Stimulated activated CD4-positive, alpha-beta T cell treated with anti-CD3 and anti-CD28 coated beads, Interleukin-4, amount 100 ng/mL, for 24 hours (primary cell): ENCODE data around the gene ZP4.

ENCODE experiments used
- DNase-seq: peaks from one replicate; pipeline ENCODE4 v3.0.0-alpha.2; 2020

ZP4 gene, protein sequence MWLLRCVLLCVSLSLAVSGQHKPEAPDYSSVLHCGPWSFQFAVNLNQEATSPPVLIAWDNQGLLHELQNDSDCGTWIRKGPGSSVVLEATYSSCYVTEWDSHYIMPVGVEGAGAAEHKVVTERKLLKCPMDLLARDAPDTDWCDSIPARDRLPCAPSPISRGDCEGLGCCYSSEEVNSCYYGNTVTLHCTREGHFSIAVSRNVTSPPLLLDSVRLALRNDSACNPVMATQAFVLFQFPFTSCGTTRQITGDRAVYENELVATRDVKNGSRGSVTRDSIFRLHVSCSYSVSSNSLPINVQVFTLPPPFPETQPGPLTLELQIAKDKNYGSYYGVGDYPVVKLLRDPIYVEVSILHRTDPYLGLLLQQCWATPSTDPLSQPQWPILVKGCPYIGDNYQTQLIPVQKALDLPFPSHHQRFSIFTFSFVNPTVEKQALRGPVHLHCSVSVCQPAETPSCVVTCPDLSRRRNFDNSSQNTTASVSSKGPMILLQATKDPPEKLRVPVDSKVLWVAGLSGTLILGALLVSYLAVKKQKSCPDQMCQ

DNA sequence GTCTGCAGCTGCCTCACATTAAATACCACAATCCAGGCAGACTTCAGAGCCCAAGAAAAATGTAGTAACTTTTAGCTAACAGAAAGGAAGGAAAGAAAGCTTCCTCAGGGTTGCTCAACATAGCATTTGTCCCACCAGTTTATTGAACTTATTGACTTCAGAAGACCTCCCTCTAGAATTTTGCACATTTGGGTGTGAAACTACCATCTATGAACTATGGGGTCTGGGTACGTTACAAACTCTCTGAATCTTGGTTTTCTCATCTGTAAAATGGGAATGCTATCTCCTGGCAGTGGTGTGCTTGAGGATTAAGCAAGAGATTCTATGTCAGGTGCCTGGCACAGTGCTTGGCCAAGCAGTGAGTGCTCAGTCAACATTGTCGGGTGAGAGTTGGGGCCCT is at the start of gene ZP4:
TSS of gene ZP4 (minus strand) at position 101 of the 400 bp plus-strand sequence. CDS start 287 bp downstream, outside the sequence.
- DNase-seq, result no peak

DNA sequence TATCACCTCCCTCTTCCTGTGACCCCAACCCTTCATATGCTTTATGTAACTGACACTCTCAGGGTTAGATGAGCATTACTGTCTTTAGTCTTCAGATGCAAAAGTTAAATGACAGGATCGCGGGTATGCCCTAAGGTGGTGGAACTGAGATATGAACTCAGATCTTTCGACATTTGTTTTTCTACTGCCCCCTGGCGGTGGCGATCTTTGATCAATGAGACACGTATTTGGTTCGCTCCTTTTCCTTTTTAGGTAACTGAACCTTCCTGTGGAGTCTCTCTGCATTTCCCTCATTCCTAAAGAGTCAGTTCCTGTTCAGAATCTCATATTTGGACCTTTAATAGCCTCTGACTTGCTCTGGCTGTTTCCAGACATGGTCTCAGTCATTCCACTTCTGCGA is 47.8 kb upstream of the ZP4 start:
- no peak for DNase-seq

DNA sequence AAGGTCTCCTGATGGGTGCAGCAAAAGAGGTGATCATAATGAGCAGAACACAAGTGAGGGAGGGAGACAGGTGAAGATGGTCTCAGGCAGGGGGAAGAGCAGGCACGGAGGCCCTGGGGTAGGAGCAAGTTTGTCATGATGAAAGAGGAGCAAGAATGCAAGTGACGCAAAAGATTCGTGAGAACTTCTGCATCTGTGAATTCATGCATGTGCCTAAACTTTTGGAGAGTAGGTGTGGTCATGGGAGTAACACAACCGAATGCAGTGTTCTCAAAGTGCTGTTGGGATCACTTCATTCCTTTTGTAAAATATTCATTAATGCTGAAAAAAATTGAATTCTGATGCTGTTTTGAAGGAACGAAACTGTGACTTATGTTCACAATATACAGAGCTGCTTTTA is 47.3 kb upstream of the ZP4 start:
- DNase-seq, result no peak

DNA sequence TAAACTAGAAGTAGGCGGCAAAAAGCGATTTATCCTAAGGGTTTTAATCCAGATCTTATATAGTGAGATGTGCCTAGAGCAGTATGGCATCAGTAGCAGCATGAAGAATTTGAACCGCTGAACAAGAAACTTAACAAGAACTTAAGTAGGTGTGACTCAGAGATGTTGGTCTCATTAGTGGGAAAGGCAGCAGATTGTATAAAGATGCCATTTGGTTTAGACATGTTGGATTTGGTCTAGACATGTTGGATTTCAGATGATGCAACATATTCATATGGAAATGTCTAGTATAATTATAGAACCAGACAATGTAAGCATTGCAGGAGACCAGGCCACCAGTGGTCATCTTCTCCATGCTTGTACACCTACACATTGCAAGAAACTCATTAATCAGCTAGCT is 42.1 kb upstream of the ZP4 start:
- DNase-seq, result no peak

DNA sequence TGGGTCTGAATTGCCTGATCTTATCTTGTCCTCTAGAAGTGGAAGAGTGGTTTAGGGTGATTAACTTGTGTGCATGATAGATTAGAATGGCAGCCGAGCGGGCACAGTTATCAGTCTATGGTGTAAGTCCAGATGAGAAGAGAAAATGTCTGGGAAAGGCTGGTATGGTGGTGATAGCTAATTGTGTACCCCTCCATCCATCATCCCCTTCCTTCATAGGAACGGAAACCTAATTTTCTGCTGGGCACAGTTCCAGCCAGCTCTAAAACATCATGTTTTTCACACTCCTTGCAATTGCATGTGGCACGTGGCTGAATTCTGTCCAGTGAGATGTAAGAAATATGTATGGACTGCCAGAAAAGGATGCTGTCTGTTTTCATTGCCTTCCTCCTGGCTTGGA is 40.9 kb upstream of the ZP4 start:
- DNase-seq, result no peak

DNA sequence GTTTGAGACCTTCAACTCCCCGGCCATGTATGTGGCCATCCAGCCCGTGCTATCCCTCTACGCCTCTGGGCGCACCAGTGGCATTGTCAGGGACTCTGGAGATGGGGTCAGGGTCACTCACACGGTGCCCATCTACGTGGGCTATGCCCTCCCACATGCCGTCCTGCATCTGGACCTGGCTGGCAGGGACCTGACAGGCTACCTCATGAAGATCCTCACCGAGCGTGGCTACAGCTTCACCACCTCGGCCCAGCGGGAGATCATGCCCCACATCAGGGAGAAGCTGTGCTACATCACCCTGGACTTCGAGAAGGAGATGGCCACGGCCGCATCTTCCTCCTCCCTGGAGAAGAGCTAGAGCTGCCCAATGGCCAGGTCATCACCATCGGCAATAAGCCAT is 36.5 kb upstream of the ZP4 start:
- no peak for DNase-seq

DNA sequence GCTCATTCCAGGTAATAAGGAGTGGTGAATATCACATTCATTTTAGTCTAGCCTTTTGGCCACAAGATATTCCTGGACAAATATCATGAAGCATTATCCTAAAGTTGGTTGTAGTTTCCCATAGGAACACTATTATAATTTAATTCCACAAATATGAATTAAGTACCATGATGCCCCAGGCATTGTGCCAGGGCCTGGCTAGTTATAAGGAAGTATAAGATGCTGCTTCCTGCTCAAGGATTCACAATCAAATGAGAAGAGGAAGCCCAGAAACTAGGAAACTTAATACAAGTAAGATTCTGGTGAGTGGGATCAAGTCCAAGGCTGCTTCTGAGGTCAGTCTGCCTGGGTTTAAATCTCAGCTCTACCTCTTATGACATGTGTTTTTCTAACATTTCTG is 30.6 kb upstream of the ZP4 start:
- no peak for DNase-seq

DNA sequence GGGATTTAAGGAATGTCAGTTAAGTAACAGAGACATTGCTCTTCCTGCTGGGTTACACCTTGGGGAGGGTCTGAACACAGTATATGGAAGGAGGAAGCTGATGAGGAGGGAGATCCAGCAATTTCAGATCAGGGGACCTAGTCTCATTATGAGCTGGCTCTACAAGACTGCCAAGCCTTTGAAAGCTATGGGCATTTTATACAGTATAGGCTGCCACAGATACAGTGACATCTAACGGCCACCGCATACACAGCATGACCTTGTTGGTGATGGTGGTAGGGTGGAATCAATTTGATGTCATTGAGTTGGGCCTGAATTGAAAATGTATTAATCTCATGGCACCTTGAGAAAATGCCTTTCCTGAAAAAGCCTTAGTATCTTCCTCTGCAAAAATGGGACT is 22.6 kb upstream of the ZP4 start:
- no peak for DNase-seq

DNA sequence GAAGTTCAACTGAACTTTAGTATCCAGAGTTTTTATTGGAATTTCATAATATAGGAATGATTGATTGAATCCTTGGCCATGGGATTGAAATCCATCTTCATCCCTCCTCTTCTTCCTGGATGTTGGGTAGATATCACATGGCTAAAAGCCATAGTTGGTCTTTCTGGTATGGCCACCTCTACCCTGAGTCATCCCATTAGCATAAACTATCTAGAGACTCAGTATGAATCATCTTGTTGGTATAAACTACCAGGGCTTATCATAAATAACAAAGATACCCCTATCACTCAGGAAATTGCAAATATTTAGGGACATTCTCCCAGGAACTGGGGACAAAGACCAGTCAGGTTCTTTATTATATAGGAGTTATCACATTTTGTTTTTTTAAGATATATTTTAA is 21.2 kb upstream of the ZP4 start:
- no peak for DNase-seq

DNA sequence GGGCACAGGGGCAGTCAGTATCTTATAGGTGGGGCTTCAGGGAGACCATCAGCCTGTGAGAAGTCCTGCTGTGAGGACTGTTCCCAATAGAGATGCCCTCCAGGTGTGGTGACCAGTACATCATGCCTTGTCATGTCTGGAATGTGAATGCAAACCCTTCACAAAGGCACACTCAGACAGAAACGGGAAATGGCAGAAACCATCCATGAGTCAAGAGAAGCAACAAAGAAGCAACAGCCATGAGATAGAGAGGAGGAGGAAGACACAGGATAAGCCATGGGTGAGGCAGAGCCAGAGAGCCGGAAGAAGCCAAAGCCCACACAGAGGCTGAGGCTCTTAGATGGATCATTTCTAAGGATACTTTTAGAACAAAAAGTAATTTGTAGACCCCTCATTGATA is 20.1 kb upstream of the ZP4 start:
- DNase-seq, result no peak

DNA sequence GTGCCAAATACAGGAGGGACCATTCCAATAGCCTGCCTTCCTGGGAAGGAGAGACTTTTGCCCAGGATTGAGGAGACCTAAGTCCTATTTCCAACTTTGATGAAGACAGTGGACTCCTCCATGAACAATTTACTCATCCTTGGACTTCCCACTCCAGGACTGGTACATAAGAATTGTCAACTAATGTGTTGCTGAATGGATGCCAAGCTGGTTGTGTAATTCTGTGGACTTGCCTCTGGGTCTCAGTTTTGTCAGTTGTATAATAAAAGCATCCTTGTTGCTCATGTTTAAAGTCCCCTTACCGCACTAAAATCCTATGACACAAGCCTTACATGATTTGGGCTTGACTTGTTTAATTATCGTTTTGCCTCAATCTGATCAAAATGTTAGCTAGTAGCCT is 13.2 kb upstream of the ZP4 start:
- DNase-seq, result no peak

DNA sequence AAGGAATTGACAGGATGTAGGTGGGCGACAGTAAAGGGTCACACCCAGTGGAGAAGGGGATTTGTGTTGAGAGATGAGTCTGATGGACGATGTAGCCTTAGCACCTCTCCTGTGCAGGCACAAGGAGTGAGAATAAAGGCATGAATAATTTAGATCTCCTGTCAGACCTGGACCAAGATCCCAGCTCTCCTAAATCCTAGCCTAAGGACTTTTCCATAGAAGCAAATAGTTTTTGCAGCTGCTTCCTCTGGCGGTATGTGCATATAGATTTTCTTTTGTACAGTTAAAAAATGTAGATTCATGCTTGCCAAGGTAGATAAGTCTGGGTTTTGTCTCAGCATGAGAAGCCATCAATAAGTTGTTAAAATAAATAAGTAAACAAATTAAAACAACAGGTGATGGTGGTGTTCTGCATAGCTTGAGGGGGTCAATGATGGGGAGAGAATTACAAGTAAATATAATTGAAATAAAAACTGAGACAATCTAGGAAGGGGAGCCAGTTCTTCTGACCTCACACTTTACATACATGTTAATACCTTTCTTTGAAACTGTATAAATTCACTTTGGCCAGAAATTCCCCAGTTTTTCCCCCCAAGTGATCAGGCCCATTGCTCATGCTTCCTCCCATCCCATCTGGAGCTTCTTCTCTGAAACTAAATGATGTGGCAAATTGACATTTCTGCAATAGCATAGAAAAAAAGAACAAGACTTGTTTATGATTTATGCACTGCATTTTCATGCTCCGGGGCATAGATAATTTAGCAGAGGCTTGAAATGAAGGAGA is 12.4 kb upstream of the ZP4 start:
- no peak for DNase-seq

DNA sequence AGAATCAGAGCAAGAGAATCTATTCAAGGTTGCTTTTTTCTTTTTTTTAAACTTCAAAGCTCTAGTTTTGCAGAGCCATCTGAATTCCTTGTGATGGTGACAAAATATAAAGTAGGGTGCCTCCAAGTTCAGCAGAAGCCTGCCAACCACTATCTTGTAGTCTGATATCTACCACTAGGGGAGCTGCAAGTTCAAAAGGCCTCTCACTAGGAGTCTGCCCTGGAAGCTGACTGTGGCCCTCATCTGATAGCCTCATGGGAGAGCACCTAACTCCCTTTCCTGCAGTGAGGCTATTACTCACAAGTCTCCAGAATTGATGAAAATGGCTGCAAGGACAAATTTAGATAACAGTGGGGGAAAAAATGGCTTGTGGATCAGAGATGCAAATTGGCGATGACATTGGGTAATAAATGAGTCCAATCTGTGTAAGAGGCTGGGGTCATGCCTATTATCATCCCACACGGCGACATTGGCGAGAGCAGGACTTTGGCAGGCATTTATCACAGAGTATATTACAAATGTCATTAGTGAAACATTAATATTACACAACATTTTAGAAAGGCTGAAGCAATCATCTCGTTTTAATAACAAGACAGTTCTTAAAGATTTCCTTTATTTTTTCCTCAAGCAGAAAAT is 10.7 kb upstream of the ZP4 start:
- no peak for DNase-seq

DNA sequence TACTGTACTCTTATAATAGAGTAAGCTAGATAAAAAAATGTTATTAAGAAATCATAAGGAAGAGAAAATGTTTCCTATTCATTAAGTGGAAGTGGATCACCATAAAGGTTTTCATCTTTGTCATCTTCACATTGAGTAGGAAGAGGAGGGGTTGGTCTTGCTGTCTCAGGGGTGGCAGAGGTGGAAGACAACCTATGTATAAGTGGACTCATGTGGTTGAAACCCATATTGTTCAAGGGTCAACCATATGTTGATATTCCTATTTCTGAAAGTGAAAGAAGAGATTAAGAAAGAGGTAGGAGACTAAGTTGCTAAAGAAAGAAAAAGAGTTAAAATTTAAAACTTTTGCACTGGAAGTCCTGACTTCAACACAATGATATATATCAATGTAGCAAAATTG is 4.9 kb upstream of the ZP4 start:
- DNase-seq, result no peak

DNA sequence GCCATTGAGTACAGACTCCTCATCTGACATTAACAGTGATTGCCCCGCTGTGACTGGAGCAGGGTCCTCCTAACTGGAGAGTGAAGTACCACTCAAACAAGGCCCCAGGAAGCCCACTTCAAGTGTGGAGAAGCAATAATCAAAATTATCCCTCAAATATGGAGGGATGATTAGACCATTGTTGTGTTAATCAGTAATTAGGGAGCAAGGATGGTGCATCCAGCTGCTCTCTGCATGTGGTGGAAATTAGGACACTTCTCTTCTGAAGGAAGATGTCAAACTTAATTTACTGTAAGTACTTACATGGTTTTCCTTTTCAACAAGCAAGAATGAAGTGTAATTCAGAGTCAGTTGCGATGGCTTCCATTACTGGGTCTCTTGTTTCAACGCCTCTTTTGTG is 3.4 kb upstream of the ZP4 start:
- no peak for DNase-seq

DNA sequence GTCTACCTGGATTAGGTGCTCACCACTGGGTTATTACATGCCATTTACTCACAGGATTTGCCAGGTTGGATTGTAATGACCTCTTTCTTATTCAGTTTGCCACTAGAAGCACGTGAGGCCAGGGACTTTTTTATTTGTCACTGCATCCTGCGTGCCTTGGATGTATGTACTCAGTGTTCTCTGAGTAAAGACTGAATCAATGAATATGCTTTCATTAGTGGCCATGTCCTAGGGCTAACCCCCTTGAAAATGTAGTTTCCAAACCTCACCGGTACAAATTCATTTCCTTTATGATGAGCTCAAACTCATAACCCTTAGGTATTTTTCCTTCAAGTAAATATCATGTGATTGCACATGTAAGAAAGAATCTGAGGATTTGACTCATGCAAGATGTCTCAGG is 1.3 kb upstream of the ZP4 start:
- no peak for DNase-seq

DNA sequence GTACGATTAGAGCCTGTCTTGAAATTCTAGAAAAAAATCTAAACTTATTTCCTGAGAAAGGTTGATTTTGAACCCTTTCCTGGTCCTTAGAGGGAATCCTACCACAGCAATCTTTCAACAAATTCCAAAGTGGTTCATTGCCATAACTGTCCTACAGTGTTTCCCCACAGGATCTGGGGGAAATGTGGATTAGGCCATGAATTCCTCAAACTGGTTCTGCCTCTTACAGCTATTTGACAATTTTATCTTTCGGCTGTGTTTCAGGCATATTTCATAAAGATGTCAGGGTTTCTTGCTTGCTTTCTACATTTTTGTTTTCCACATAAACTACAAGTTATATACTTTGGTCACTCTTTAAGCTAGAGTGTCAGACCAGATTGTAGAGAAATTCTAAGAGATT is 544 bp upstream of the ZP4 start:
- no peak for DNase-seq

DNA sequence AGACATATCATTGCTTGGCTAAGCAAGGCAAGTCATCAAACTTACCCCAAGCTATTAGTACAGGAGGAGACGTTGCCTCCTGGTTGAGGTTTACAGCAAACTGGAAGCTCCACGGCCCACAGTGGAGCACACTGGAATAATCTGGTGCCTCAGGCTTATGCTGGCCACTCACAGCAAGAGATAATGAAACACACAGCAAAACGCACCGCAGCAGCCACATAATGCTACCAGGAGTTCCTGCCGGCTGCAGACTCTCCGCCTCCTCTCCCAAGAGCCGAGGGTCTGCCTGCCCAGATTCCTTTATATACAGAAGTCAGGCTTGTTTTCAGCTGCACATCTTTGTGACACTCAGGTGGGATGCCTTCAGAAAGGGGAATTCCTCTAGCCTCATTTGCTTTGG is 306 bp downstream of the ZP4 start:
- no peak for DNase-seq

DNA sequence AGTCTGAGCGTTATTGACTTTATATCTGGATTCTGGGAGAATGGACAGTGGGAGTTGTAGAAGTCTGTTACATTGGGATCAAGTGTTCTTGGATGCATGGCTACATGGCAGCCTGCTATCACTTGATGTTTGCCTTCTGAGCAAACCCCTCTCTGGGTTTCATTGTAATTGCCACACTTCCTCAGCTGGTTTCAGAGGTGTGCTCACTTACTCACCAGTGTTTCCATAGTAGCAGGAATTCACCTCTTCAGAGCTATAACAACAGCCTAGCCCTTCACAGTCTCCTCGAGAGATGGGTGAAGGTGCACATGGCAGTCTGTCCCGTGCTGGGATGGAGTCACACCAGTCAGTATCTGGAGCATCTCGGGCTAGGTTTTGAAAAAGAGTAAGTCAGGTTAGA is 2.6 kb downstream of the ZP4 start:
- no peak for DNase-seq

DNA sequence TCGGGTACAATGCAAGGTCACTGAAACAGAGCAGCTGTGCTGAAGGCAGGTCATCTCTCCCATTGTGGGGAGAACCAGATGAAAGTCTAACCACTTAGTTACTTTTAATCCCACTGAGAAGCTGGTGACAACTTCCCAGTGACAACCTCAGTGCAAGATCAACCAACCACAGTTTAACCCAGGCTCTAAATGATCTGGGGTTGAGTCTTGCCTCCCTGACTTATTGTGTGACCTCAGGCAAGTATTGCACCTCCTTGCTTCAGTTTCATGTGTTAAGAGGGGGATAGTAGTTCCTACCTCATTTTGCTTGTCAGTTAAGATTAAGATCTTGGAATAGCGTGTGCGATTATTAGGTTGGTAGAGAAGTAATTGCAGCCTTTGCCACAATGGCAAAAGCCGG is 3.2 kb downstream of the ZP4 start:
- DNase-seq, result no peak

DNA sequence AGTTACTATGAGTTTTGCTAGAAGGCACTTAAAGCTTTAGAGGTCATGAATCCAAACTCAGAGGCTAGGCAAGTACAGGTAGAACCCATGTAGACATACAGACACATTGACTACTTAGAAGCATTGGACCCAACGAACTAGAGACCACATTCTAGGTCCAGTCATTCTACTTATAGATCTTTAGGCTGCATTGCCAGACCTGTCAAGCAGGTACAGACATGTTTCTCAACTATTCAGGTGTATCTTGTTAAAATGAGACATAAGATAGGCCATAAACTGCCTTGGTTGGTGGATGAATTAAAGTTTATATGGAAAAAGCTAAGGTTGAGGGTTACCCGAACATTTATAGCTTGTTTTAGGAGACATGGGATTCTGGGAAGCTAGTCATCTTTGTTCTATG is 6.5 kb downstream of the ZP4 start:
- no peak for DNase-seq

DNA sequence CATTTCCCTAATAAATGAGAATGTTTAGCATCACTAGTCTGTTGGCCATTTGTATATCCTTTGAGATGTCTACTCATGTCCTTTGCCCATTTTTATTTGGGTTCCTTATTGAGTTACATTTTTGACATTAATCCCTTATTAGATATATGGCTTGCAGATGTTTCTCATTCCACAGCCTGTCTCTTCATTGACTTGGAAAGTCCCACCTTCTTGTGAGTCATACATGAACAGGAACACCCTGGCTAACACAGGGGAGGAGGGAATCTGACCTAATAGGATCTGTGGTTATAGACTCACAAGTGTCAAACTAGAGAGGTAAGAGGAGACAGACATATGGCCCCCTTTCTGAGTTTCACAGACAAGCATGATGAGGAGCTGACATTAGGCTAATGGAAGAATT is 11.5 kb downstream of the ZP4 start:
- DNase-seq, result no peak

DNA sequence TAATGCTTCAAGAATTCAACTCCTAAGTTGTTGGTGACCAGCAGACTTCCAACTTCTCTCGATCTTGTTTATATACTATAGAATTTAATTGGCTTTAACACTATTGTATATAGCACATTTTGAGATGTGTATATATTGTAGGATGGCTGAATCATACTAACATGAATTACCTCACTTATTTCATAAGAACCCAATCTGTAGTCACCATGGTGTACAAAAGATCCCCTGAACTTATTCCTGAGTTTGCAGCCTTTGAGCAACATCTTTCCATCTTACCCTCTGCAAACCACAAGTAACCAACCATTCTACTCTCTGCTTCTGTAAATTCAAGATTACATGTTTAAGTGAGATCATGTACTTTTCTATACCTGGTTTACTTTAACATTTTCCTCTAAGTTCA is 12.3 kb downstream of the ZP4 start:
- DNase-seq, result no peak

DNA sequence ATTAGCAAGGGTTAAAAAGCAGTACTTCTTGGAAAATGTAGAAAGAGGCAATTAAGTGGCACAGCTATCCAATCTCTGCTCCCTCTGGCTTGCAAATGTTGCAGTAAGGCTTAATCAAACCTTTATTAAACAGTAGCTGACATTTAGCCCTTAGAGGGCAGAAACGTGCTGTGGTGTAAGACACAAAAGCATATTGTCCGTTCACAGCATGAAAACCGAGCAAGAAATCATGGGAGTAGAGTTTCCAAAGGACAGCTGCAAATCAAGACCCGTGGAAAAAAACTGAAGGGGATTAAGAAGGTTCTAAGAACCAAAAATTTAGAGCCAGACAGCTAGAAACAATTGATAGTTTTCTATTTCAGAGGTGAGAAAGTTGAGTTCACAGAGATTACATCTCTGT is 13.1 kb downstream of the ZP4 start:
- no peak for DNase-seq
